Lung microvascular endothelial cell (primary cell): ENCODE data around the gene ACP4. TPM values are rescaled to one million over a fixed set of nuclear protein-coding genes. Genes with fewer than 3 reads are reported as not detected.
"Not testable (repeated sequence)": the region's sequence is repeated elsewhere in the genome, so short reads cannot be mapped to it uniquely, and the experiment has no call there.

ENCODE experiments used
- DNase-seq, 2 donors: peaks; one replicate each; pipeline versions ENCODE4 v3.0.0 to v3.0.0-alpha.2; 2010; ENCODE audit warnings: low read depth in 2 of 2
- total RNA-seq: library from RNA; depleted of rRNA; stranded (reverse); fragments of >200 nt; gene quantifications from 2 replicates; pipeline ENCODE4 v1.2.1, GENCODE V29; 2014

ACP4 gene
- total RNA-seq, 1 donor from 2014 or later: not detected

- no peak for DNase-seq
Observed at GRCh38 chr19:50776131-50776530, 14.1 kb upstream of the ACP4 start.

- DNase-seq: no peak
Observed at GRCh38 chr19:50777261-50777660, 13.0 kb upstream of the ACP4 start.

- no peak for DNase-seq
Observed at GRCh38 chr19:50777830-50778303, 12.3 kb upstream of the ACP4 start.

GRCh38 chr19:50778906-50779430 lies 11.2 kb upstream of the ACP4 start:
- DNase-seq: no peak

- no peak for DNase-seq
Observed at GRCh38 chr19:50779504-50780457, 10.4 kb upstream of the ACP4 start.

- DNase-seq: no peak
Observed at GRCh38 chr19:50780753-50781435, 9.3 kb upstream of the ACP4 start.

GRCh38 chr19:50783848-50784152 lies 6.4 kb upstream of the ACP4 start:
- not testable (repeated sequence) for DNase-seq

GRCh38 chr19:50784710-50785109 lies 5.5 kb upstream of the ACP4 start:
- DNase-seq: no peak

- DNase-seq: no peak
Observed at GRCh38 chr19:50785329-50785728, 4.9 kb upstream of the ACP4 start.

GRCh38 chr19:50790922-50791467 lies 780 bp downstream of the ACP4 start:
- no peak for DNase-seq

GRCh38 chr19:50791594-50792271 lies 1.5 kb downstream of the ACP4 start:
- DNase-seq: no peak

- no peak for DNase-seq
Observed at GRCh38 chr19:50792272-50793250, 2.3 kb downstream of the ACP4 start.

GRCh38 chr19:50793558-50794065 lies 3.4 kb downstream of the ACP4 start:
- DNase-seq: no peak

- DNase-seq: no peak
Observed at GRCh38 chr19:50794074-50794875, 4.1 kb downstream of the ACP4 start.

GRCh38 chr19:50794876-50795663 lies 4.9 kb downstream of the ACP4 start:
- DNase-seq: no peak

- DNase-seq: no peak
Observed at GRCh38 chr19:50795664-50796073, 5.5 kb downstream of the ACP4 start.

GRCh38 chr19:50796128-50796633 lies 6.0 kb downstream of the ACP4 start:
- no peak for DNase-seq
